Mesodermal cell (in vitro differentiated cells): ENCODE data around the gene SPIRE1.

Source experiments
- H3K27ac ChIP-seq: 2 replicates; pipeline ENCODE4 v1.7.0; 2013; ENCODE audit warnings: mild to moderate bottlenecking, low read depth, low read length, moderate library complexity; ENCODE audit not compliant: severe bottlenecking
- H3K36me3 ChIP-seq: 2 replicates; pipeline ENCODE4 v1.7.1; 2013; ENCODE audit warnings: mild to moderate bottlenecking, low read length, moderate library complexity; ENCODE audit not compliant: control insufficient read depth, insufficient read depth
- H3K4me1 ChIP-seq: one replicate; pipeline ENCODE4 v1.7.1; 2013; ENCODE audit warnings: mild to moderate bottlenecking, low read length; ENCODE audit not compliant: insufficient read depth, control insufficient read depth, poor library complexity, severe bottlenecking
- H3K4me3 ChIP-seq: 2 replicates; pipeline ENCODE4 v1.7.0; 2013; ENCODE audit warnings: low read length, control low read depth, mild to moderate bottlenecking; ENCODE audit not compliant: insufficient read depth, poor library complexity, severe bottlenecking; ENCODE audit errors: extremely low read depth
- H3K9me3 ChIP-seq: 2 replicates; pipeline ENCODE4 v1.7.1; 2013; ENCODE audit warnings: mild to moderate bottlenecking, low read length, moderate library complexity; ENCODE audit not compliant: control insufficient read depth
- WGBS, 2 experiments: methylation state at CpG; one replicate each; pipeline ENCODE4 v1.1.5; 2013; ENCODE audit warnings: missing lambda C conversion rate in 2 of 2; ENCODE audit not compliant: insufficient coverage in 2 of 2; 5-methylcytosine and 5-hydroxymethylcytosine counted together

The SPIRE1 gene

DNA sequence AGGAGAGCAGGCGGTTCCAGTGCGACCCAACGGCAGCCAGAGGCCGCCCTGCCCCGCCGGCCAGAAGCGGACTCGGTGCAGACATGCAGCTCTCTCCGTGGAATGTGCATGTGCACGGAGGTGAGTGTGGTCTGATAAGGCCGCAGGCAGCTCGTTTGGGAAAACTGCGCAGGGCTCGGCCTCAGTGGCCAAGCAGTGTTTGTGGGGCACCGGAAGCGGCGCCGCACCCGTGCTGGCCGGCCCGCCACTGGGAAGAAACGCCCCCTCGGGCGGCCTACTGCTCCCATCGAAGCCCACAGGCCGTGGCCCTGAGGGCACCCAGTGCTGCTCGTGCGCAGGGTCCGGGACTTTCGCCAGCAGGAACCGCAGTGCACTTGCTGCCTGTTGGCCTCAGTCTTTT, 225.0 kb downstream of the SPIRE1 start:
- 98% methylated on average over 28 of the region's 31 CpGs for WGBS, 2 experiments
- no peak overlapping the region for H3K27ac ChIP-seq
- peaks cover 39% of the 10 kb centered on the region for H3K36me3 ChIP-seq
- H3K4me1 ChIP-seq: no peaks in the 10 kb centered on the region
- no peaks in the 10 kb centered on the region for H3K9me3 ChIP-seq
- no peak overlapping the region for H3K4me3 ChIP-seq

DNA sequence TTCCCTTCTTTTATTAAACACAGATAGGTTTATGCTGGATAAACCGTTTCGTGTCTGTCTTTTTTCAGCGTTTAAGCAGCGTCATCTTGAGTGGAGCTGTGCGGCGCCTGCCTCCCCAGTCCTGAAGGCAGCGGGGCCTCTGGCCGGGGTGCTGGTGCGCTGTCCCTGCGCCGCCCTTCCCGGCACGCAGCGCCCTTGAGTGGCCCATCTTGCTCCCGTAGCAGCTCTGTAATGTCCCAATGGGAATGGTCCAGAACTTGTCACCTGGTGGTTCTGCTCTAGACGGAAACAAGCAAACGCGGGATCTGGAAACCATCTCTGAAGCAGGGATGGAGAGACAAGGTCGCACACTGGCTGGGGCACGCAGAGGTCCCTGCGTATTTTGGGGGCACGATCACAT, 225.7 kb downstream of the SPIRE1 start:
- no peak overlapping the region for H3K27ac ChIP-seq
- H3K4me3 ChIP-seq: no peak overlapping the region
- peaks cover 41% of the 10 kb centered on the region for H3K36me3 ChIP-seq
- H3K9me3 ChIP-seq: no peaks in the 10 kb centered on the region
- H3K4me1 ChIP-seq: no peaks in the 10 kb centered on the region
- WGBS, 2 experiments: 97 to 98% methylated on average over 20 to 22 of the region's 22 CpGs

GRCh38 chr18:12431561-12431960, 226.3 kb downstream of the SPIRE1 start:
- WGBS, 2 experiments: 97 to 98% methylated on average over 14 to 15 of the region's 16 CpGs
- peaks cover 47% of the 10 kb centered on the region for H3K36me3 ChIP-seq
- no peak overlapping the region for H3K27ac ChIP-seq
- no peak overlapping the region for H3K4me3 ChIP-seq
- no peaks in the 10 kb centered on the region for H3K9me3 ChIP-seq
- no peaks in the 10 kb centered on the region for H3K4me1 ChIP-seq

- H3K27ac ChIP-seq: no peak overlapping the region
- H3K4me1 ChIP-seq: no peaks in the 10 kb centered on the region
- peaks cover 45% of the 10 kb centered on the region for H3K36me3 ChIP-seq
- no peaks in the 10 kb centered on the region for H3K9me3 ChIP-seq
- 88 to 92% methylated on average over 7 to 8 of the region's 8 CpGs for WGBS, 2 experiments
- no peak overlapping the region for H3K4me3 ChIP-seq
These were observed 227.5 kb downstream of the SPIRE1 start for GRCh38 chr18:12430137-12430990.

DNA sequence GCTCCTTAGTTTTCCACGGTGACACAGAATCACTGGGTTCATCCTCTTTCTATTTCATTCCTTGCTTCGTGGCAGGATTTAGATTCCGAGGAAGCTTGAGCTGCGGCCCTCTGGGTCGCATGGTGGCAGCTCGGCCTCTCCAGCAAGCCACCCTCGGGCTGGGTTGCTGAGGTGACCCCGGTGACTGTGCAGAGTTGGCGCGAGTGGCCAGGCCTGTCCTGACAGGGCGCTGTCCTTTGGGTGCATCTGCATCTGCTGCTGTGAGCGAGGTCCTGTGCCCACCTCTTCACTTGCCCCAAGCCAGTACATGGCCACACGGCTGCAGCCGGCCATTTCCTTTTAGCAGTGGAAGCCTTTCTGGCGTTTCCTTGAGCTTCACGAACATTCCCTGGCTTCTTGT, 228.4 kb downstream of the SPIRE1 start:
- Histone ChIP-seq H3K4me3 (no peak overlapping the region), H3K4me1 (no peaks in the 10 kb centered on the region), H3K9me3 (no peaks in the 10 kb centered on the region), H3K36me3 (peaks cover 41% of the 10 kb centered on the region), H3K27ac (no peak overlapping the region)
- WGBS, 2 experiments: 95 to 96% methylated on average over 14 to 16 of the region's 16 CpGs

GRCh38 chr18:12428923-12429322, 229.0 kb downstream of the SPIRE1 start:
- Histone ChIP-seq H3K27ac (no peak overlapping the region), H3K4me1 (no peaks in the 10 kb centered on the region), H3K9me3 (no peaks in the 10 kb centered on the region), H3K36me3 (peaks cover 40% of the 10 kb centered on the region), H3K4me3 (no peak overlapping the region)
- WGBS, 2 experiments: 83 to 86% methylated on average over 10 to 11 of the region's 12 CpGs

GRCh38 chr18:12426924-12427323, 231.0 kb downstream of the SPIRE1 start:
- 100% methylated on average over 1 to 2 of the region's 3 CpGs for WGBS, 2 experiments
- no peak overlapping the region for H3K27ac ChIP-seq
- H3K9me3 ChIP-seq: no peaks in the 10 kb centered on the region
- H3K4me1 ChIP-seq: no peaks in the 10 kb centered on the region
- no peak overlapping the region for H3K4me3 ChIP-seq
- H3K36me3 ChIP-seq: peaks cover 36% of the 10 kb centered on the region

- no peak overlapping the region for H3K27ac ChIP-seq
- no peak overlapping the region for H3K4me3 ChIP-seq
- 95% methylated on average over 2 of the region's 4 CpGs; no CpG with 5 or more reads in 1 of the 2 experiments for WGBS, 2 experiments
- peaks cover 2% of the 10 kb centered on the region for H3K4me1 ChIP-seq
- peaks cover 24% of the 10 kb centered on the region for H3K36me3 ChIP-seq
- no peaks in the 10 kb centered on the region for H3K9me3 ChIP-seq
These were observed 233.7 kb downstream of the SPIRE1 start for GRCh38 chr18:12424252-12424651.

DNA sequence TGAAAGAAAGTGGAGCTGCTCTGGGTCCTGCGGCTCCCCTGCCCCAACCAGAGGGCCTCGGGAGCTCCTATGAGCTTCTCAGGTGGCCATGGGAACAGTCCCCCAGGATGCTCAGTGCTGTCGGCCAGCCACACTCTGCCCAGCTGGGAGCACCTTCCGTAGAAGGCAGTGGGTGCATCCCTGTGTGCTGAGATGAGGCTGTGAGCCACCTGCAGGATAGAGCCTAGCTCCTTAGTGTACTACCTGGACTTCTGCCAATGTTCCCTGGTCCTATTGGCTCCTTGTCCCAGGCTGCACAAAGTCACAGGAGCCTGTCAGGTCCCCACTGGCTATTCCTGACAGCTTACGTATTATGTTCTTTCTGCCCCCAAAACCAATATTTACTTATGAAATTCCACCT, 234.1 kb downstream of the SPIRE1 start:
- peaks cover 24% of the 10 kb centered on the region for H3K36me3 ChIP-seq
- no peak overlapping the region for H3K27ac ChIP-seq
- H3K4me3 ChIP-seq: no peak overlapping the region
- H3K4me1 ChIP-seq: peaks cover 2% of the 10 kb centered on the region
- 94 to 95% methylated on average over 4 of the region's 5 CpGs for WGBS, 2 experiments
- no peaks in the 10 kb centered on the region for H3K9me3 ChIP-seq

GRCh38 chr18:12423393-12423792, 234.5 kb downstream of the SPIRE1 start:
- H3K4me3 ChIP-seq: no peak overlapping the region
- peaks cover 21% of the 10 kb centered on the region for H3K36me3 ChIP-seq
- no peaks in the 10 kb centered on the region for H3K9me3 ChIP-seq
- H3K4me1 ChIP-seq: peaks cover 2% of the 10 kb centered on the region
- H3K27ac ChIP-seq: no peak overlapping the region
- WGBS, 2 experiments: 96% methylated on average over 8 to 10 of the region's 10 CpGs

GRCh38 chr18:12422936-12423335, 235.0 kb downstream of the SPIRE1 start:
- Histone ChIP-seq H3K9me3 (no peaks in the 10 kb centered on the region), H3K36me3 (peaks cover 20% of the 10 kb centered on the region), H3K27ac (no peak overlapping the region), H3K4me1 (peaks cover 2% of the 10 kb centered on the region), H3K4me3 (no peak overlapping the region)
- WGBS, 2 experiments: 87 to 88% methylated on average over 8 to 9 of the region's 9 CpGs
